Activated CD4-positive, CD25-positive, alpha-beta regulatory T cell treated with anti-CD3 and anti-CD28 coated beads, Interleukin-2, amount 50 U/mL, for 24 hours (primary cell): ENCODE data around the gene RHOG.

Experiments
- ATAC-seq, 2 donors: fragments of 150-1000 bp; cut with Tn5 transposase; one replicate each; pipeline ENCODE4 v1.10.0; 2021; ENCODE audit warnings: mild to moderate bottlenecking in 1 of 2, moderate library complexity in 1 of 2

RHOG gene

GRCh38 chr11:3859373-3859881 is 18.7 kb upstream of the RHOG start:
- no peak for ATAC-seq

DNA sequence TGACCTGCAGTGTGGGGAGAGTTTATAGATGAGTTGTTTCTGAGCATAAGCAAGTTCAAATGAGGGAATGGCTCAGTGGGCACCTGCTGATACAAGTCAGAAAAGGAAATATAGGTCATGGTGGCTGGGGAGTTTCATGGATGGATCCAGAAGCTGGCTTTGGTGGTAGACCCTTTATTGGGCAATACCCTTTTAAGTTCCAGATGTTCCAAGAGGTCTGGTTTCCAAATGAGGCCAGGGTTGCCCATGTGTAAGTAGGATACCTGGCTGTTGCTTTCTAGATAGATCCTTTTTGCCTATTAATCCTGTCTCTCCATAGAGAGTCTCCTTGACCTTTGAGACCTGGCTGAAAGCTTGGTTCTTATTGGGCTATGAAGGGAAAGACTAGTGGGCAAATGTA is 16.9 kb upstream of the RHOG start:
- ATAC-seq = no peak

GRCh38 chr11:3856856-3857553 is 16.2 kb upstream of the RHOG start:
- no peak for ATAC-seq

GRCh38 chr11:3855808-3856491 is 15.2 kb upstream of the RHOG start:
- peak; percentile 2 to 3 for ATAC-seq

DNA sequence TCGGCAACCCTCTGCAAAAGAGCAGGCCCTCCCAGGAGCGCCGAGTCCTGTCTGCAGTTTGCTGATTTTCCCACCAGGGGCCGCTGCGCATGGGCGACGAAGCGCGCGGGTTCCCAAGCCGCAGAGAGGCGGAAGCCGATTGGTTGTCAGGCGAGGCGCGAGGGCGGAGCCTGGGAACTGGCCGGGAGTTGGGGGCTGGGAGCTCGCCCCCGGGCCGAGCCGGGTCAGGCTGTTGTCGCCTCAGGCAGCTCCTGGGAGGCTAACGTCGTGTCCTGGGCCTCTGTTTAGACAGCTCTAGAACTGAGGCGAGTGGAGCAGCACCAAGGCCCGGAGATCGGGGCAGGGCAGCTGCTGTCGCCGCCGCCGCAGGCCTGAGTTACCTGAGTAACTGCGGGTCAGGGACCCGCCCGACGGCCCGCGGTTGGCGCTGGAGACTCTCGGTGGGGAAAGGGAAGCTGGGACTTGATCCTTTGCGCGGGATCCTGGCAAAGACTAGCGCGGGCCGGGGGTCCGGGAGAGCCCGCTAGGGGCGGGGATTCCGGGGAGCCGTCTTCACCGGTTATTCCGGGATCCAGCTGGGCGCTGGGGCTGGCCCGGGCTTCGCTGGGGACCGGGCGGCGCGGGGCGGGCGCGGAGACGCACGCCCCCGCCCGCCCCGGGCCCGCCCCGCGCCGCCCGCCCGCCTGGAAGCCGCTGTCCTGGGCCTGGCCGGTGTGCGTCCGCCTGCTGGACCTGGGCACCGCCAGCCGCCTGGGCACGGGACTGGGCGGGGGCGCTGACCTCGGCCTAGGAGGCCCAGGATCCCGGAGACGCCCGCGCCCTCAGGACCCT is 14.4 kb upstream of the RHOG start, which contains the start of gene STIM1:
TSS of gene STIM1 (plus strand) at position 688 of the 831 bp plus-strand sequence. CDS start 607 bp downstream, outside the sequence.
- peak; percentile 82 to 84 for ATAC-seq

GRCh38 chr11:3854660-3854976 is 13.9 kb upstream of the RHOG start:
- no peak for ATAC-seq

- ATAC-seq = peak; percentile 38 to 48
These were observed 13.3 kb upstream of the RHOG start for GRCh38 chr11:3853899-3854659.

- no peak for ATAC-seq
These were observed 12.7 kb upstream of the RHOG start for GRCh38 chr11:3853545-3853842.

GRCh38 chr11:3849297-3849874 is 8.6 kb upstream of the RHOG start:
- ATAC-seq = peak; percentile 66 to 73

- ATAC-seq = no peak
These were observed 4.9 kb upstream of the RHOG start for GRCh38 chr11:3845670-3846069.

- no peak for ATAC-seq
These were observed 4.5 kb upstream of the RHOG start for GRCh38 chr11:3845246-3845645.

GRCh38 chr11:3843326-3843725 is 2.6 kb upstream of the RHOG start:
- no peak for ATAC-seq

- peak in 1 of 2 donors; percentile 24 for ATAC-seq
These were observed 929 bp upstream of the RHOG start for GRCh38 chr11:3841426-3842350.

GRCh38 chr11:3840004-3840869 is 522 bp downstream of the RHOG start:
- ATAC-seq = no peak

- no peak for ATAC-seq
These were observed 2.3 kb downstream of the RHOG start for GRCh38 chr11:3838504-3838903.

- ATAC-seq = no peak
These were observed 3.0 kb downstream of the RHOG start for GRCh38 chr11:3837793-3838192.

- ATAC-seq = no peak
These were observed 3.9 kb downstream of the RHOG start for GRCh38 chr11:3836903-3837302.

DNA sequence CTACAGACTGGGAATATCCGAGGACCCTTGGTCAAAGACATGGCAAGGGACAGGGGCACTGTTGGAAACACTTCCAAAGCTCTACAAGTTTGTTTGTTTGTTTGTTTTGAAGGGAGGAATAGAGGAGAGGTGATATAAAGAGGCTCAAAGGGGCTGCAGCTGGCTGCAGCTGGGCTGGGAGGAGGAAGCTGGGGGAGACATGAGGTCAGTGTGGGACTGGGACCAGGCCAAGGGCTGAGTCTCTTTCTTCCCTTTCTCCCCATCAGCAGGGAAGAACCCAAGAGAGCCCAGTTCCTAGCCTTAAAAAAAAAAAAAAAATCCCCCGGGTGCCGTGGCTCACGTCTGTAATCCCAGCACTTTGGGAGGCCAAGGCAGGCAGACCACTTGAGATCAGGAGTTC is 5.0 kb downstream of the RHOG start:
- ATAC-seq = no peak

- ATAC-seq = no peak
These were observed 5.9 kb downstream of the RHOG start for GRCh38 chr11:3834664-3835461.

- no peak for ATAC-seq
These were observed 6.5 kb downstream of the RHOG start for GRCh38 chr11:3834349-3834663.
